Activated CD4-positive, alpha-beta T cell treated with anti-CD3 and anti-CD28 coated beads for 1 hour (primary cell): ENCODE results near the gene ERMARD.

Experiments
- DNase-seq: peaks from one replicate; pipeline ENCODE4 v3.0.0-alpha.2; 2020

The ERMARD gene

DNA sequence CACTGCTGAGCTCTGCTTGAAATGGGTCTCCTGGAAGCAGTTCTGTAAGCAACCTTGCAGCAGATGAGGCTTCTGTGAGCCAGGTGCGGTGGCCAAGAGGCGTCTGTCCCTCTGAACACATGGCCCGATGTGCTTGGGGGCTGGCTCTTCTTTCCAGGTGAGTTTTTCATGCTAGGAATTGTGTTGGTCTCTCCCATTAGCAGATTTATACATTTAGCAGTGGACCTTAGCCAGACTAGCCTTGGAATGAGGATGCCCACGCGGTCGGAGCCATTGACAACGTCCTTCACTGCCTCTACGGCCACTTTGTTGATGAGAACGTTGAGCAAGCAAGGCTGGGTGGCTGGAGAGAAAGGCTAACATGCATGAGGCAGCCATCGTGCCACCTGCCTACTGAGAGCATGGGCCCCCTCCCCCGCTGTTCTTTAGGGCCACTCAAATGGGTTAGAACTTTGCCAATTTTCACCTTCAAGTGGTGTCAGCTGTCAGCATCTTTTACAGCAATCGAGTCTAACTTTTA is 33.5 kb downstream of the ERMARD start:
- DNase-seq, result no peak

DNA sequence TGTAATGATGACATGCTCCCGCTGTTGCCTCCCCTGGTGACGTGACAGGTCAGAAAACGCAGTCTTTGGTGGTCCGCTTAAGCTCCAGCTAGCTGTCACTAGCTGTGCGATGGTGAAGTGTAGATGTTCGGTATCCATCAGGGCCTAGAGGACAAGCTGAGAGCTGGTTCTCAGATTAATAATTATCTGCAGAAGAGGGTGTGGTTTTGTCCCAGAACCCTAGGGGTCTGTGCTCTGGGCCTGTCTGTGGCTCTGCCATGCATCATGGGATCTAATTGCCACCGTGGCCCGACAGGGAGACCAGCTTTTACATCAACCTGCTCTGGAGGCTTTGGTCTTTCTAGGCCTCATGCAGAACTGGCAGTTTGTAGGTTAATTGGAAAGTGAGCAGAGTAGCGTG is 34.1 kb downstream of the ERMARD start:
- DNase-seq, result no peak

GRCh38 chr6:169786349-169786748 is 34.9 kb downstream of the ERMARD start:
- no peak for DNase-seq

GRCh38 chr6:169787797-169788196 is 36.4 kb downstream of the ERMARD start:
- no peak for DNase-seq

DNA sequence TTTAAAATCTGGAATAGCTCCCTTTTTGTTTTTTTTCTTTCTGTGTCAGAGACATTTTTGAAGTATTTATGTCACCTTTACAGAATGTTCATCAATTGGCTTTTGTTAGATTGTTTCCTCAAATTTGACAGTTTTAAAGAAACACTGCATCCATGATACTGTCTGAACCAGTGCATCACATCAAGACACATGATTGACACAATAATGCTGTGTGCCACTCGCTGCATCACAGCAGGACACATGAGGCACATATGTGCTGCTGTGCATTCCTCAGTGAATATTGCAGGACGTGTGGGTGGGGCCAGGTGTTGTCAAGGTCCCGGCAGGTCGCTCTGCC is 37.4 kb downstream of the ERMARD start:
- no peak for DNase-seq

GRCh38 chr6:169789146-169789943 is 37.9 kb downstream of the ERMARD start:
- DNase-seq, result no peak

GRCh38 chr6:169789944-169790927 is 38.8 kb downstream of the ERMARD start:
- DNase-seq, result peak; percentile 59

DNA sequence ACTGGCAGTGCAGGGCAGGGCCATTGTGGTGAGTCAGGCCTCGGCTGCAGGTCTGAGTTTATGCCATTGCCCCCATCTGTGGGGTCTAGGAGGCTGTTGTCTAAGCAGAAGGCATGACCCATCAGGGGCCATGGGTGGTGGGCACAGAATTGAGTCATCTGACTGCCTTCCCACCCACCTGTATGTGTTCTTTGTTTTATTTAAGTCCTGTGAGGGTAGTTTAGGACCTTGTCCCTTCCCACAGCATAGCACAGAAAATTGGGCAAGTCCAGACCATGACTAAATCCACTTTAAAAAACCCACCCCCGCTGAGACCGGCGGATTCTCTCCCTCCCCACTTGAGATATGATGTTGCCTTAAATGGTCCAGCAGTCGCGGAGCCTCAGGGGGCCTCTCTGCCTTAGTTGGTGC is 40.3 kb downstream of the ERMARD start:
- no peak for DNase-seq

GRCh38 chr6:169792306-169793015 is 41.0 kb downstream of the ERMARD start:
- DNase-seq, result no peak

- DNase-seq, result no peak
These were observed 42.0 kb downstream of the ERMARD start for GRCh38 chr6:169793408-169793807.

DNA sequence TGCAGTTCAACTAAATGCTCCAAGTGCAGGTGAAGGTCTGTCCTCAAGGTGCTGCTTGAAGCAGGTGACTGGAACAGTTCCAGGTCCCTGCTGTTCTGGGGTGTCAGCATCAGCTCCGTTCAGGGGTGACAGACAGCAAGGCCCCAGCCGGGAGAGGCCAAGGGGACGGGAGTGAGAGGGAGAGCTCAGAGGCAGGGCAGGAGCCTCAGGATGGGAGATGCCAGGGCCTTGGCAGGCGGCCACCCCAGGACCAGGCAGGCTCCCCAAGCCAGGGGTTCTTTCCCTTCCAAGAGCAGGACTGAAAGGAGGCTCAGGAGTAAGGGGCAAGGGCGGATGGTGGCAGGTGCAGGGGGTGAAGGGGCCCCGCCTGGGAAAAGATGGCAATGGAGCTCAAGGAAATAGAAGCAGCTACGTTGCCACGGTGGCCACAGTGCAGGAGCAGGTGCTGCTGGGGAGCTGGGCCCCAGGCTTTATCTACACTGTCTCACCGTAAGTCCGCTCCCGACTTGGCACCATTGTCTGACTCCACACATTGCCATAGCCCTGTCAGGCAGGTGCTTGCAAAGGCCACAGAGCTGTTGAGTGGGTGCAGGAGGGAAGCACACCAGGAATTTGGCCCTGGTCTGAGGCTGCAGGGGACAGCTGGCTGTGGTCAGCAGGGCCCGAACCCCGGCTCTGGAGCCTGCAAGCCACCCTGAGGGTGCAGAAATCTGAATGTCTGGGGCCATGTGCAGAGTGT is 43.1 kb downstream of the ERMARD start:
- no peak for DNase-seq

GRCh38 chr6:169795196-169795595 is 43.8 kb downstream of the ERMARD start:
- DNase-seq, result no peak

- no peak for DNase-seq
These were observed 47.5 kb downstream of the ERMARD start for GRCh38 chr6:169798764-169799473.

- DNase-seq, result no peak
These were observed 48.1 kb downstream of the ERMARD start for GRCh38 chr6:169799474-169799926.

DNA sequence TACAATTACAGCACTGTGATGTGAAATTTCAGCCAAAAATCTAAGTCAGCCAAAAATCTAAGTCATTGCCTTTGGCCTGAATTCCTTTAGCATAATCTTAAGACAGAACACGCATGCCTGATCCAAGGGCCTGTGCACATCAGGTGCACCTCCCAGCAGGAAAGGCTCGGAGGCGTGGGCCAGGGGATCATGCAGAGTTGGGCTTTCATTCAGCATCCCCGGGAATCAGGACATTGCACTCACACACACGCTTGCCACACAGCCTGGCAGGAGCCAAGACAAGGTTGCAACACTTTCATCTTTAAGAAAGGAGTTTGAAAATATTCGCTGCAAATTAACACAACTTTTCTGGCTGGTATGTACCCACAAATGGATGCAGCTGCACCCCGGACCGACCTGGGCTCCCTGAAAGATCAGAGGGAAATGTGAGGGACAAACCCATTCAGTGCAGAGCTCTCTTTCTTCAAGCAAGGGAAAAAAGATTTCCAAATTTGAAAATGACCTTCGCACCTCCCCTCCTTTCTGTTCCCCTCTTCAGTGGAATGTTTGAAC is 48.8 kb downstream of the ERMARD start:
- DNase-seq, result no peak

- DNase-seq, result no peak
These were observed 49.4 kb downstream of the ERMARD start for GRCh38 chr6:169800668-169801395.

- DNase-seq, result no peak
These were observed 50.2 kb downstream of the ERMARD start for GRCh38 chr6:169801396-169802160.

DNA sequence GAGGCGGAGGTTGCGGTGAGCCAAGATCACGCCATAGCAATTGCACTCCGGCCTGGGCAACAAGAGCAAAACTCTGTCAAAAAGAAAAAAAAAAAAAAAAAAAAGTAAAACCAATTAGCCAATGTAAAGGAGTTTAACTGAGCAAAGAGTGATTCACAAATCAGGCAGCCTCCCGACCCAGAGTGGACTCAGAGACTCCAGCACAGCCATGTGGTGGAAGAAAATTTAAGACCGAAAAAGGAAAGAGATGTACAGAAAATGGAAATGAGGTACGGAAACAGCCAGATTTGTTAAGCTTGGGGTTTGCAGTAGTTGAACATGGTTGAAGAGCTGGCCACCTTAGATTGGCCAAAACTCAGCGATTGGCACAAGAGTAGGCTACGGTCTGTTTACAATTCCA is 51.4 kb downstream of the ERMARD start:
- DNase-seq, result no peak

DNA sequence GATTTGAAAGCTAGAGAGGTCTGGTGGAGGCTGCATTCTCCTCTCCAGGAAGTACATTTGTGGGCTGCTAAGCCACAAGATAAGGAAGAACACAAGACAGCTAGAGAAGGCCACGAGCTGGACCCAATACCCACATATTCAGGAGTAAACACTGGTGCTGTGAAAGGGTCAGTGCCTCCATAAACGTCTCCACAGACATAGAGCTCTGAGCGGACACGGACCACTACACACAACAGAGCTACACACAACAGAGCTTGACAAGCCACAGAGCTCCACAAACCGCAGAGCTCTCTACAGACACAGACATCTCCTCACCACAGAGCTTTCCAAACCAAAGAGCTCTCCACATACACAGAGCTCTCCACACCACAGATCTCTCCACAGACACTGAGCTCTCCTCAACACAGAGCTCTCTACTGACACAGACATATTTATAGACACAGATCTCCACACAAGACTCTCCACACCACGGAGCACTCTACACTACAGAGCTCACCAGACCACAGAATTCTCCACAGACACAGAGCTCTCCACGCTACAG is 51.9 kb downstream of the ERMARD start:
- no peak for DNase-seq
